Activated CD4-positive, CD25-positive, alpha-beta regulatory T cell treated with anti-CD3 and anti-CD28 coated beads, Interleukin-2, amount 50 U/mL, for 24 hours (primary cell): ENCODE measurements around the gene BAD.

Source experiments
- ATAC-seq, 2 donors: fragments of 150-1000 bp; cut with Tn5 transposase; one replicate each; pipeline ENCODE4 v1.10.0; 2021; ENCODE audit warnings: mild to moderate bottlenecking in 1 of 2, moderate library complexity in 1 of 2

BAD gene

GRCh38 chr11:64241491-64242374 is 42.7 kb downstream of the BAD start:
- peak in 1 of 2 donors; percentile 71 for ATAC-seq

DNA sequence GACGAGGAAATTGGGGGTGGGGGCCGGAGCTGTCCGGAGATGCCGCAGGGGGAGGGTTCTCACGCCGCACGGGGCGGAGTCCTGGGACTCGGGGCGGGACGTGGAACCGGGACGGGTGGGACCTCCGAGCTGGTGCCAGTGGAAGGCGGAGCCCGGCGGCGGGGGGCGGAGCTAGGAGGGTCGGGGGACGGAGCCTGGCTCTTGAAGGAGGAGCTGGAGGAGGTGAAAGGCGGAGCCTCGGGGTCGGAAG is 43.3 kb downstream of the BAD start:
- ATAC-seq: peak; percentile 74

DNA sequence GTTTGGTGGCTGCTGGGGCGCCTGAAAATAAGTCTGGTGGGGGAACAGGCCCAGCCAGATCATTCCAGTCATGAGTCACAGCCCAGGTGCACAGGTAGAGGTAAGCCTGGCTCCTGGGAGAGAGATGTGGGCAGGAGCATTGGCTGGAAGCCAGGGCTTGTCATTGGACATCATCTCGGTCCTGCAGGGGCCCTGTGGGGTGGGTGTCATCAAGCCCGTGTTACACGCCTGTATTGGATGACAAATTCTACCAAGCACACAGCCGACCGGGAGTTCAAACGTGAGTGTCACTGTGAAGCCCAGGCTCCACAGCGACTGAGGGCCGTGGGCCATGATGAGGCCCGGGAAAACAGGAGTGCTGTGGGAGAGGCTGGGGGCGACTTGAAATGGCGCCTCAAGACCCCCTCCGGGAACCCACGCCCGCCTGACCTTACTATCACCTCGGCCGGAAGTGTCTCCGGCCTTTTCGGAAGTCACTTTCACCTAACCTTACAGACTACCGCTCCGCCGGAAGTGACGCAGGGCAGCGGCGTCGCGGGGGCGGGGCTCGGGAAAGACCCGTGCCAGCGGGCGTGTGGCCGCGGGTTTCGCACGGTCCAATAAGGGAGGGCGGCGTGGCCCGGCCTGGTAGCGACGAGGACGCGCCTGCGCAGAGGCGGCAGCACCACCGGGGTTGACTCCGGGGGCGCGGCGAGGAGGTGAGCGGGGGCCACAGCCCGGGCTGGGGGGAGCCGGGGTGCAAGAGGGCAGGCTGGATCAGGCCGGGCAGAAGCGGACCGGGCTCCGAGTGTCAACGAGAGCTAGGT is 43.8 kb downstream of the BAD start, which contains the start of gene FKBP2:
FKBP2 (plus strand) TSS at position 661 of the 806 bp plus-strand sequence. CDS start 1,293 bp downstream, outside the sequence.
- peak; percentile 58 to 68 for ATAC-seq

GRCh38 chr11:64239662-64240434 is 44.6 kb downstream of the BAD start:
- no peak for ATAC-seq

DNA sequence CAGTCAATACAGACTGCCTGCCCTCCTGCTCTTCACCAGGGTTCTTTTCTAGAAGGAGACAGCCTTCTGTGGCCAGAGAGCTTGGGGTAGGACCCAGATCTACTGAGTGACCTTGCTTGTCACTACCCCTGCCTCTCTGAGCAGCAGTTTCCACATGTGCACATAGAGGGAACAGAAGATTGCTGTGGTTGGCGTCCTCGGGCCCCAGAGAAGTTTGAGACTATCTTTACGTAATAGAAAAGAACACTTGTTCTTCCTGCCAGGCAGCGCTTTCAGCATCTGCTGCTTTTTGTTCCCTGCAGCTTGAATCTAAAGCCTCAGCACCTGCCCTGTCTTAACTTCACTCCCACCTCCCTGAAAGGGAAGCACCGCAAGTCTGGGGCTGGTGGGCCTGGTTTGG is 45.5 kb downstream of the BAD start:
- no peak for ATAC-seq

DNA sequence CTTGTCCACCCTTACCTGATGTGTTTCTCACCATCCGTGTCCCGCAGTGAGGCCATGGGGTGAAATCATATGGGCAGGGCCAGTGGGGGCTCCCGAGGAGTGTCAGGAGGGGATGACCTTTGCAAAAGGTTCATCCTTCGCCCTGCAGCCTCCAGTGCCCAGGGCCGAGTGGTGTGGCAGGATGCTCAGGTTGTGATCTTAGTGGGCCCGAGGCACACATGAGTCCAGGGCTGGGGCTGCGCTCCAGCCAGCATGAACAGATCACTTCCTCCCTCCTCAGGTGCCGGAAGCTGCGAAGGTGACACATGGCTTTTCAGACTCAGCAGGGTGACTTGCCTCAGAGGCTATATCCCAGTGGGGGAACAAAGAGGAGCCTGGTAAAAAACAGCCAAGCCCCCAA is 46.4 kb downstream of the BAD start:
- ATAC-seq: no peak

DNA sequence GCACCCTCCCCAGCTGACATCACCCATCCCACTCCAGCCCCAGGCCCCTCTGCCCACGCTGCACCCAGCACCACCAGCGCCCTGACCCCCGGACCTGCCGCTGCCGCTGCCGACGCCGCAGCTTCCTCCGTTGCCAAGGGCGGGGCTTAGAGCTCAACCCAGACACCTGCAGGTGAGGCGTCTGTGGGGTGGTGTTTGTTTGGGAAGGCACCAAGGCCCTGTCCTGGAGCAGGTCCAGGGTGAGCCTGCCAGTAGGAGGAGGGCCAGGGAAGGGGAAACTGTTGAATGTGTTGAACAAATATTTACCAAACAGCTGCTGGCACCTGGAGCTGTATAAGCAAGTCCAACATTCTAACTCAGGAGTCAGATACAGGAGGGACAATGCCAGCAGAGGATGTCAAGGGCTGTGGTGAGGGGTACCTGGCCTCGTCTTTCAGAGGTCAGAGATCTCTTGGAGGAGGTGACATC is 46.9 kb downstream of the BAD start:
- ATAC-seq: no peak

- no peak for ATAC-seq
These were observed 48.9 kb downstream of the BAD start for GRCh38 chr11:64235437-64236161.

GRCh38 chr11:64234647-64235379 is 49.7 kb downstream of the BAD start:
- ATAC-seq: peak; percentile 57 to 61

DNA sequence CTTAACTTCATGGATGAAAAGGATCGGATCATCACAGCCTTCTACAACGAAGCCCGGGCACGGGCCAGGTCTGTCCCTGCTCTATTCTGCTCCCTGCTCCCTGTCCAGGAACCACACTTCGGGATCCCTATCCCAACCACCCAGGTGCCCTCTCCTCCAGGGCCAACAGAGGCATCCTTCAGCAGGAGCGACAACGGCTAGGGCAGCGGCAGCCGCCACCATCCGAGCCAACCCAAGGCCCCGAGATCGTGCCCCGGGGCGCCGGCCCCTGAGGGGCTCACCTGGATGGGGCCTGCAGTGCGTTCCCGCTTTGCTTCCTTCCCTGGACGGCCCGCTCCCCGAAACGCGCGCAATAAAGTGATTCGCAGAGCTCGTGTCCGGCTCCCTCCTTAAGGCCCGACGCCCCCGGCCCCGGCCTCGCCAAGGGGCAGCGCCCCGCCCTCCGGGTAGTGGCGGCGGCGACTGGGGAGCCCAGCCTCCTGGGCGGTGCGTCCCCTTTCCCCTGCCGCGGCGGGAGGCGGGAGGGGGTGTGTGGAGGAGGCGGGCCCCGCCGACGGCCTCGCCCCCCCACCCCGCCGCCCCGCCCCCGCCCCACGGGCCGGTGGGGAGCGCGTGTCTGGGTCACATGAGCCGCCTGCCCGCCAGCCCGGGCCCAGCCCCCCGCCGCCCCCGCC is 50.4 kb downstream of the BAD start, which contains the start of gene VEGFB:
VEGFB (plus strand) TSS at position 672 of the 674 bp plus-strand sequence. CDS start 250 bp downstream, outside the sequence.
- peak; percentile 49 to 59 for ATAC-seq

GRCh38 chr11:64232967-64233315 is 51.5 kb downstream of the BAD start:
- no peak for ATAC-seq

- ATAC-seq: no peak
These were observed 52.1 kb downstream of the BAD start for GRCh38 chr11:64232182-64232966.

GRCh38 chr11:64231546-64231945 is 52.9 kb downstream of the BAD start:
- ATAC-seq: no peak

- ATAC-seq: no peak
These were observed 53.5 kb downstream of the BAD start for GRCh38 chr11:64230985-64231365.

- ATAC-seq: peak; percentile 48 to 52
These were observed 54.1 kb downstream of the BAD start, which contains the start of gene DNAJC4 for GRCh38 chr11:64230171-64230984. Gene DNAJC4, plus strand, starts transcription at chr11:64230548. Its CDS starts 307 bp downstream, at chr11:64230855.

- ATAC-seq: no peak
These were observed 54.7 kb downstream of the BAD start for GRCh38 chr11:64229744-64230170.

- no peak for ATAC-seq
These were observed 55.2 kb downstream of the BAD start for GRCh38 chr11:64229090-64229743.

DNA sequence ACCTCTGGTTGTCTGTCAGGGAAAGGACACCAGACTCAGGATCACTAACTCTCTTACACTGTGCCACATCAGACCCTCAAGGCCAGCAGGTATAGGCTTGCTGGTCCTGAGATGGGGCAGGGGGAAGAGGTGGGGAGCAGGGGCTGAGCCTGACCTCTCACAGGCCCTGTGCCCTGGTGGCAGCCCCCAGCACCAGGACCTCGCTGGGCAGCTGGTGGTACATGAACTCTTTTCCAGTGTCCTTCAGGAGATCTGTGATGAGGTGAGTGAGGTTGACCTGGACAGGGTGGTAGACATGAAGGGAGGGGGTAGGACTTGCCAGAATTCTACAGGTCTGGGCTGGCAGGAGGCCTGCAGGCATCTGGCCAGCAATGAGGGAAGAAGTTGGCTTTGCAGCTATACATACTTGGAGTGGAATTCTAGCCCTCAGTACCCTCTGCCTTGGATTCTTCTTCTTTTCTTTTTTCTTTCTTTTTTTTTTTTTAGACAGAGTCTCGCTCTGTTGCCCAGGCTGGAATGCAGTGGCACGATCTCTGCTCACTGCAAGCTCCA is 57.0 kb downstream of the BAD start:
- ATAC-seq: no peak
